ENCODE results near the gene CCDC184.

GRCh38 chr12:48160807-48161206, 22.6 kb upstream of the CCDC184 start:
- no peak for TF ChIP-seq CTCF (IDR thresholded peaks at IDR 0.05)
- no peak for TF ChIP-seq EZH2 (IDR thresholded peaks at IDR 0.05; ENCODE audit: borderline replicate concordance, insufficient read depth, low read depth, low read length, poor library complexity, severe bottlenecking)
